ENCODE data around the gene MTHFSD.

MTHFSD gene

GRCh38 chr16:86510465-86511261 lies 44.4 kb downstream of the MTHFSD start, which contains the start of gene FOXF1:
Gene FOXF1, plus strand, starts transcription at chr16:86510527. Its CDS starts 43 bp downstream, at chr16:86510570.
- TF ChIP-seq CSDC2 (CRISPR knock-in tag; IDR thresholded peaks at IDR 0.05) (no peak), CREB5 (CRISPR knock-in tag; IDR thresholded peaks at IDR 0.05; ENCODE audit: low read depth) (no peak), SNAI2 (CRISPR knock-in tag; IDR thresholded peaks at IDR 0.05) (no peak), ESRRG (CRISPR knock-in tag; IDR thresholded peaks at IDR 0.05) (no peak), PATZ1 (CRISPR knock-in tag; IDR thresholded peaks at IDR 0.05; ENCODE audit: borderline replicate concordance) (no peak), ISL1 (CRISPR knock-in tag; IDR thresholded peaks at IDR 0.05) (no peak), OSR1 (CRISPR knock-in tag; IDR thresholded peaks at IDR 0.05) (no peak)
- ATAC-seq: peak; percentile 13

GRCh38 chr16:86509759-86510464 lies 45.1 kb downstream of the MTHFSD start:
- no peak for ATAC-seq
- TF ChIP-seq POU6F1 (CRISPR knock-in tag; IDR thresholded peaks at IDR 0.05; ENCODE audit: borderline replicate concordance, low read depth) (no peak), TOX (CRISPR knock-in tag; IDR thresholded peaks at IDR 0.05; ENCODE audit: borderline replicate concordance) (no peak), ZFP3 (CRISPR knock-in tag; IDR thresholded peaks at IDR 0.05) (no peak), ARNTL (CRISPR knock-in tag; IDR thresholded peaks at IDR 0.05; ENCODE audit: borderline replicate concordance, low read depth) (no peak), ZC3H10 (CRISPR knock-in tag; IDR thresholded peaks at IDR 0.05) (no peak), PATZ1 (CRISPR knock-in tag; IDR thresholded peaks at IDR 0.05; ENCODE audit: borderline replicate concordance) (no peak), TSHZ2 (CRISPR knock-in tag; IDR thresholded peaks at IDR 0.05) (no peak), ZNF70 (CRISPR knock-in tag; IDR thresholded peaks at IDR 0.05) (no peak), CREB5 (CRISPR knock-in tag; IDR thresholded peaks at IDR 0.05; ENCODE audit: low read depth) (no peak), ZFP30 (CRISPR knock-in tag; IDR thresholded peaks at IDR 0.05) (no peak)
